ENCODE data around the gene PAQR7.

DNA sequence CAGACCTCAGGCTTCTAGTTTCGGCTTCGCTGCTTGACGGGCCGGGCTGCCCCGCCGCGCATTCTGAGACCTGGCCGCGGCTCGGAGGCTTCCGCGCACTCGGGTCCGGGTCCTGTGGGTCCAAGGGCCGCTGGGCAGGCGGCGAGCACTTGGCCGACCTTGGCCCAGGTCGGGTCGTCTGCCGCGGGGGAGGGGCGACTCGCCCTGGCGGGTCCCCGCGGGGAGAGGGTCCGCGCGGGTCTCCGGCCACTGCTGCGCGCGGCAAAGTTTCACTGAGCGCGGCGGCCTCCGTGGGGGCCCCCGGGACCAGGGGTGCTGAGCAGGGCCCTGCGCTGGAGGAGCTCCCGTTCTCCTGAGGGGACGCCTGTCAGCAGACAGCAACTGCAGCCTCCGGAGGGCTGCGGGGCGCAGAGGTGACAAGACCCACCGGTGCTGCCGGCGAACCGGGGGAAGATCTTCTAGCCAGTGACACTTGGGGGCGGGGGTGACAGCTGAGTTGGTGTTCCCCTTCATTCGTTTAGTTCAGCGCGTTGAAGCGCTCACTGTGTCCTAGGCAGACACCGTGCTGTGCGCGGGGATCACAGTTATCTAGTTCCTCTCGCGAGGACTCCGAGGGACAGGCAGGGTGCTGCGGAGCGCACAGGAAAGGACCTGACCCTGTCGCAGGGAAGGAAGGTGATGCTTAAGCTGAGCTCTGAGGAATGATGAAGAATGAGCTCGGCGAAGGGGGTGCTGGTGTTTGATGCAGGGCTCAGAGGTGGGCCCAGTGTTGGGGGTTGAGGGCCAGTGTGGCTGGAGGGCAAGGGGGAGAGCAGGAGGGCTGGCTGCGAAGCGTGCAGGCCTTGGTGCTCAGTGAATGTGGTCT, 55.0 kb downstream of the PAQR7 start:
- TF ChIP-seq, protein P1, sequence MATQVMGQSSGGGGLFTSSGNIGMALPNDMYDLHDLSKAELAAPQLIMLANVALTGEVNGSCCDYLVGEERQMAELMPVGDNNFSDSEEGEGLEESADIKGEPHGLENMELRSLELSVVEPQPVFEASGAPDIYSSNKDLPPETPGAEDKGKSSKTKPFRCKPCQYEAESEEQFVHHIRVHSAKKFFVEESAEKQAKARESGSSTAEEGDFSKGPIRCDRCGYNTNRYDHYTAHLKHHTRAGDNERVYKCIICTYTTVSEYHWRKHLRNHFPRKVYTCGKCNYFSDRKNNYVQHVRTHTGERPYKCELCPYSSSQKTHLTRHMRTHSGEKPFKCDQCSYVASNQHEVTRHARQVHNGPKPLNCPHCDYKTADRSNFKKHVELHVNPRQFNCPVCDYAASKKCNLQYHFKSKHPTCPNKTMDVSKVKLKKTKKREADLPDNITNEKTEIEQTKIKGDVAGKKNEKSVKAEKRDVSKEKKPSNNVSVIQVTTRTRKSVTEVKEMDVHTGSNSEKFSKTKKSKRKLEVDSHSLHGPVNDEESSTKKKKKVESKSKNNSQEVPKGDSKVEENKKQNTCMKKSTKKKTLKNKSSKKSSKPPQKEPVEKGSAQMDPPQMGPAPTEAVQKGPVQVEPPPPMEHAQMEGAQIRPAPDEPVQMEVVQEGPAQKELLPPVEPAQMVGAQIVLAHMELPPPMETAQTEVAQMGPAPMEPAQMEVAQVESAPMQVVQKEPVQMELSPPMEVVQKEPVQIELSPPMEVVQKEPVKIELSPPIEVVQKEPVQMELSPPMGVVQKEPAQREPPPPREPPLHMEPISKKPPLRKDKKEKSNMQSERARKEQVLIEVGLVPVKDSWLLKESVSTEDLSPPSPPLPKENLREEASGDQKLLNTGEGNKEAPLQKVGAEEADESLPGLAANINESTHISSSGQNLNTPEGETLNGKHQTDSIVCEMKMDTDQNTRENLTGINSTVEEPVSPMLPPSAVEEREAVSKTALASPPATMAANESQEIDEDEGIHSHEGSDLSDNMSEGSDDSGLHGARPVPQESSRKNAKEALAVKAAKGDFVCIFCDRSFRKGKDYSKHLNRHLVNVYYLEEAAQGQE (IDR thresholded peaks at IDR 0.05; ENCODE audit: insufficient replicate concordance, low read depth): peak; percentile 23
- TF ChIP-seq CTCF (IDR thresholded peaks at IDR 0.05; ENCODE audit: insufficient read depth, low read length): no peak
